ENCODE data around the gene AGXT. TPM values are rescaled to one million over a fixed set of nuclear protein-coding genes. Genes with fewer than 3 reads are reported as not detected.
"Not testable (repeated sequence)": the region's sequence is repeated elsewhere in the genome, so short reads cannot be mapped to it uniquely, and the experiment has no call there.

Gene AGXT
- total RNA-seq, 1 experiment from 2014 or later, result 0.16 TPM

DNA sequence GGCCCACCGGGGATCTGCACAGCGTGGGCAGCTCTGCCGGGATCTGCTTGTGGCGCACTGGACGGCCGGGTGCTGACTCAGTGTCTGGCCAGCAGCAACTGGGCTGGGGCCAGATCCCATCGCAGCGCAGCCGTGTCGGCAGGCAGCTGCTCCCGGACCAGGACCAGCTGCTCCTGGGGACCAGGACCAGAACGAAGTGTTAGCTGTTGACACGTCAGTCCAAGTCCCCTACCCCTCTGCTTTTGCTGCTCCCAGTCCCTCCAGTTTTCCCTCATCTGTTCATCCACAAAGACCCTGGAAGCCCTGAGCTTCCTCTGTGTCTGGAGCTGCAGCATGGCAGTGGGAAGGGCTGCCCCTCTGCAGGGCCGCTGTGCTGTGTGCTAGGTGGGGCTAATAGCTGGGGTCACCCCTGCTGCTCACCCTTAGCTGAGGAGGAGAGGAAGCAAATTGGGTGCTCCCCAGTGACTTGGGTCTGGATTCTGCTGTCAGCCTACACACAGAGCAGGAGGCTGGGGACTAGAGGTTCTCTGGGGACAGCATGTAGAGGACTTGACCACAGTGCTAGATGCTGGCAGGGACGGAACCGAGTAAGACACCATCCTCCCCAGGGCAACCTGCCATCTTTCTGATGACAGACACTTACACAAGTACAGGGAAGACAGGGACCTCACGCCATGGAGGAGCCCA is 31.7 kb upstream of the AGXT start:
- in situ Hi-C loops (cut with HindIII; ENCODE audit: low pct_unique_long_range_greater_than_20kb, low sequenced_read_pairs), result no loop called here
- no peak for DNase-seq (ENCODE audit: low read depth, low spot score)

DNA sequence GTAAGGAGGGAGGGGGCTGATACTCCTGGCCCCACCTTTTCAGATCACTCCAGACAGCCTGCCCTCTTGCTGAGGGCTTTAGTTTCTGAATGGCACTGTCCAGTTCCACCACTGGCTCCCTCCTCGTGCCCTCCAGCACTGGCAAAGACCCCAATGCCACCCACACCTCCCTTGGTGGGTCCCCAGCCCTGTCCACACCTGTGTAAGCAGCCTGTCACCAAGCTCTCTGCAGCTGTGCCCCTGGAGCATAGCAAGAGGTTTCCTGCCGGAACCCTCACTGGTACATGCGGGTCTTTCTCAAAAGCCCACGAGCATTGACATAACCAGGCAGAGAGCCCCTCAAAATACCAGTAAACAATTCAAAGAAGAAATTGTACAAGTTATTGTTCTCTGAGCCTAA is 31.0 kb upstream of the AGXT start:
- in situ Hi-C loops (cut with HindIII; ENCODE audit: low pct_unique_long_range_greater_than_20kb, low sequenced_read_pairs), result no loop called here

DNA sequence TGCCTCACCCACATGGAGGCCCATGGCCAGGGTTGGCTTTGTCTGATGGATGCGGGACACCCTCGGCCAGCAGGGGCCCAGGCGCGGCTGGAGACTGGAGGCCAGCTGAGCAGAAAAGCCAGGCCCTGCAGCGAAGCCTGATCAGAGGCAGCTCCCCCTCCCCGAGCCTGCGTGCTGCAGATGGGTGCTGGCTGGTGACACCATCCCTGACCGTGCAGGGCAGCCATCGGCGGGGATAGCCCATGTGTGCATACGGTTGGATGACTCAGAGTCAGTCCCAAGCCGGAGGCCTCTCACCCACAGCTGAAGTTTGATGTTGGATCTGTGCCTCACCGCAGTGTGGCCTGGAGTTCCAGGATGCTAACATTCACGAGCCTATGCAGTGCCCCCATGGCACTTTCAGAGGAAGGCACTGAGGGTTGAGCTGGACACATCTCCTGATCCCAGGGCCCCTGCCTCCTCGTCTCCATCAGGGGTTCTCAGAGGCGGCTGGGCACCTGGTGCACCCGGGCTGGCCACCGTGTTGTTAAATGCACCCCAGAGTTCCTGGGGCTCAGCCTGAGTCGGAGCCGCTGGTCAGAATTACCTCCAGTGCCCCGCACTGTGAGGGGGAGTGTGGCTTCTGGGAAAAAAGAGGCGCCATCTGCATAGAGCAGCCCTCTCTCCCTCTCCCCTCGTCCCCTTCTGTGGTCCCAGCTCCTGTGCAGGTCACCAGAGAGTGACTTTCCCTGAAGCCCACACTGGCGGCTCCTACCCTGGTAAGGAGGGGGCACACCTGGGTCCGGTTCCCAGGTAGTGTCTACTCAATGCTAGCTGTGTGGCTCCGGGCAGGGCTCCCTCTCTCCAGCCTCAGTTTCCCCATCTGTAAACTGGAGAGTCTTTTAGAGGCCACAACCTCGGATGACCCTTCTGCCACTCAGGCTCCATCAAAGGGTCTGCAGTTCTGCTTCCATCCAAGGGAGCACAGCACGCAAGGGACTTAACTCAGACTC is 29.2 kb upstream of the AGXT start:
- in situ Hi-C loops (cut with HindIII; ENCODE audit: low pct_unique_long_range_greater_than_20kb, low sequenced_read_pairs), result no loop called here
- DNase-seq (ENCODE audit: low read depth, low spot score), result peak; percentile 11

More for the DNA sequence above, 31.0 kb upstream of the AGXT start:
- DNase-seq (ENCODE audit: low read depth, low spot score), result no peak

DNA sequence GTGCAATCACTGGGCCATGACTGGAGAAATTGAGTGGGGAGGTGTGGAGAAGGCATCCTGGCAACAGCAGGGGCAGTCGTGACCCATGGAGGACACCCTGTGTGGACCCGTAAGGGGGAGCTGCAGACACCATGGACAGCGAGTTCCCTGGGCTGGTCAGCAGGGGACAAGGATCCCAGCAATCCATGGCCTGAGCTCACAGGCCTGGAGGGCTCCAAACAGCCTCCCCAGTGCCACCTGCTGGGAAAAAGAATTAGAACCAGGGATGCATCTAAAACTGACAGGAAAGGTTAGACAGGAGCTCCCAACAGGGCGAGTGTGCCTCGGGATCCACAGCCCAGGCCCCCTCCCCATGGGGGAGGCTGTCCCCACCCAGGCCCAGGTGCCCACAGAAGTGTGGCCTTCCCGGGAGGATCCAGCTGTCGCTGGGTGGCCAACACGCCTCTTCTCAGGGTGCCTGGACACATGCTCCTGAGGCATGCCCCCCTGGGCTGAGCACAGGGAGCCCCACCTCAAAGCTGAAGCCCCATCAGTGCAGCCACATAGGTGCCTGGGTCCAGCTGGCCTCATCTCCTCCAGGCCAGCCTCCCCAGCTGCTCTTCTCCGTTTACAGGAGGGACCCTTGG is 28.1 kb upstream of the AGXT start:
- peak; percentile 84 for DNase-seq (ENCODE audit: low read depth, low spot score)
- in situ Hi-C loops (cut with HindIII; ENCODE audit: low pct_unique_long_range_greater_than_20kb, low sequenced_read_pairs), result no loop called here

DNA sequence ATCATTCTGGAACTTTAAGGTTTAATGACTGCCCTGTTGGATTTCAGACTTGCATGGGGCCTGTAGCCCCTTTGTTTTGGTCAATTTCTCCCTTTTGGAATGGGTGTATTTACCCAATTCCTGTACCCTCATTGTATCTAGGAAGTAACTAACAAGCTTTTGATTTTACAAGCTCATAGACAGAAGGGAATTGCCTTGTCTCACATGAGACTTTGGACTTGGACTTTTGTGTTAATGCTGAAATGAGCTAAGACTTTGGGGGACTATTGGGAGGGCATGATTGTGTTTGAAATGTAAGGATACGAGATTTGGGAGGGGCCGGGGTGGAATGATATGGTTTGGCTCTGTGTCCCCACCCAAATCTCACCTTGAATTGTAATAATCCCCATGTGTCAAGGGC is 22.3 kb upstream of the AGXT start:
- in situ Hi-C loops (cut with HindIII; ENCODE audit: low pct_unique_long_range_greater_than_20kb, low sequenced_read_pairs); DNase-seq (ENCODE audit: low read depth, low spot score): not testable (repeated sequence)

DNA sequence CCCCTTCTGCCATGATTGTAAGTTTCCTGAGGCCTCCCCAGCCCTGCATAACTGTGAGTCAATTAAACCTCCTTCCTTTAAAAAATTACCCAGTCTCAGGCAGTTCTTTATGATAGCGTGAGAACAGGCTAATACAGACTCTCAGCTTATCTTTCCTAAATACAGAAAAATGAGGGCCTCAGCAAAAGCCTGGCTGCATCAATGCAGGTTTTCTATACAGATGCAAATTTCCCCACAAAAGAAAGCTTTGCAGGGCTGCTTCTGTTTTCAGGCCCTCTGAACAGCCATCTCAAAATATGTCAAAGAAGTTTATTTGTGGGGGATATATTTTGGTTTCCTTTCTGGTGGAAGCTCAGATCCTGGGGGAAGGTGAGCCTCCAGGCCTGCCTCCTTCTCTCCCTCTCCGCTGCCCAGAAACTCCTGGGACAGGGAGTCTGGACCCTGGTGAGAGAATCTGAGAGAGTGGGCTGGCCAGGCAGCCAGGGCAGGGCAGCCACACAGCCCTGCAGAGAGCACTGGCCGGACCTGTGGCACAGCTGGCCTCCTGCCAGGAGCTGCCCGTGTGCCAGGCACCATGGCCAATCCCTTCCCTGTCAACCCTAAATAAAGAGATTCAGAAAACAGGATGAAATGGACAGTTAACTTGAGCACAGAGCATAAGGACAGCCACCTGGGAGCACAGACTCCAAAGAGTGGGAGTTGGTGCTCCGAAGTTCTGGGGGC is 21.6 kb upstream of the AGXT start:
- DNase-seq (ENCODE audit: low read depth, low spot score), result no peak
- in situ Hi-C loops (cut with HindIII; ENCODE audit: low pct_unique_long_range_greater_than_20kb, low sequenced_read_pairs), result no loop called here

DNA sequence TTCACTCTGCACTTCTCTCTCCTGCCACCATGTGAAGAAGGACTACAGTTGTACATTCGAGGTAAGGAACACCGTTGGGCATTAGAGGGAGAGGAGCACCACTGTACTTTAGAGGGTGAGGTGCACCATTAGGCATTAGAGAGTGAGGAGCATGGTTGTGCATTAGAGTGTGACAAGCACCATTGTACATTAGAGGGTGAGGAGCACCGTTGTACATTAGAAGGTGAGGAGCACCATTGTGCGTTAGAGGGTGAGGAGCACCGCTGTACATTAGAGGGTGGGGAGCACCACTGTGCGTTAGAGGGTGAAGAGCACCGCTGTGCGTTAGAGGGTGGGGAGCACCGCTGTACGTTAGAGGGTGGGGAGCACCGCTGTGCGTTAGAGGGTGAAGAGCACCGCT is 20.8 kb upstream of the AGXT start:
- DNase-seq (ENCODE audit: low read depth, low spot score), result no peak
- in situ Hi-C loops (cut with HindIII; ENCODE audit: low pct_unique_long_range_greater_than_20kb, low sequenced_read_pairs), result no loop called here

DNA sequence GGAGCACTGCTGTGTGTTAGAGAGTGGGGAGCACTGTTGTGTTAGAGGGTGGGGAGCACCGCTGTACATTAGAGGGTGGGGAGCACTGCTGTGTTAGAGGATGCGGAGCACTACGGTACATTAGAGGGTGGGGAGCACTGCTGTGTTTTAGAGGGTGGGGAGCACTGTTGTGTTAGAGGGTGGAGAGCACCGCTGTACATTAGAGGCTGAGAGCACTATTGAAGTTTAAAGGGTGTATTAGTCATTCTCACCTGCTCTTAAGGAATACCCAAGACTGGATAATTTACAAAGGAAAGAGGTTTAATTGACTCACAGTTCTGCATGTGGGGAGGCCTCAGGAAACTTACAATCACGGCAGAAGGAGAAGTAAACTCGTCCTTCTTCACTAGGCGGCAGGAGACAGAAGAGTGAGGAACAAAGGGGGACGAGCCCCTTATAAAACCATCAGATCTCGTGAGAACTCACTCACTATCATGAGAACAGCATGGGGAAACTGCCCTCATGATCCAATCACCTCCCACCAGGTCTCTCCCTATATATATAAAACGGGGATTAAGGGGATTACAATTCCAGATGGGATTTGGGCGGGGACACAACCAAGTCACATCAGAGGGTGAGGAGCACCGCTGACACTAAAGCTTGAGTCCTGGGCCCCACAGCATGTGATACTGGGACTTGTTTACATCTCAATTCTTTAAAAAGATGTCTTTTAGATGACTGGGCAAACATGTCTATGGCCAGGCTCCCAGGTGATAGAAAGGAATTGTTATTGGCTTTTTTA is 19.5 kb upstream of the AGXT start:
- no peak for DNase-seq (ENCODE audit: low read depth, low spot score)
- in situ Hi-C loops (cut with HindIII; ENCODE audit: low pct_unique_long_range_greater_than_20kb, low sequenced_read_pairs), result no loop called here

DNA sequence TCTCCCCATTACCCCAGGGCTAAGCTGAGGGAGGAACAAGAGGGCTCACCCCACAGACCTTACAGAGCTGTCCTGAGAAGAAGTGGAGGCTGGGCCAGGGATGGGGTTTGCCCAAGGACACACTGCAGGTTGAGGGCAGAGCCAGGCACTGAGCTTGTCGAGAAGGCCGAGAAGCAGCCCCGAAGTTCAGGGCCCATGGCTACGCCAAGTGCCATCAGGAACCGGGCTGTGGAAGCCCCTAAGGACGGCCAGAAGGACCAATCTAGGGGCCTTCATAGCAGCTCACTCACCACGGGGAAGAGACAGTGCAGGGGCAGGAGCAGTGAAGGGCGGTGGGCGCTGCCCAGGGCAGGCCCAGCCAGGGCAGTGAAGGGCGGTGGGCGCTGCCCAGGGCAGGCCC is 18.6 kb upstream of the AGXT start:
- in situ Hi-C loops (cut with HindIII; ENCODE audit: low pct_unique_long_range_greater_than_20kb, low sequenced_read_pairs), result no loop called here
- no peak for DNase-seq (ENCODE audit: low read depth, low spot score)

DNA sequence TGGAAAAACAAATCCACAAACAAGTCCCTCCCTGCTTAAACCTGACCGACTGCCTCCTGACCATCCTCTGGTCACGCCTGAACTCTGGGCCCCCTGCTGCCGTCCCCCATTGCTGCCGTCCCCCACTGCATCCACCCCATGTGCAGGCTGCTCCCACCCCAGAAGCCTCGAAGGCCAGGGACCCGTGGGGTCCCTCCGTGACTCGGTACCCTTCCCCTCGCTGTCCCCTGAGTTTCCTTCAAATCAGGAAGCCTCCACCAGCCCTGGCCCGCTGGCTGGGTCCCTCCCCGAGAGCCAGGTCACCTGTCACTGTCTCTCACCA is 17.9 kb upstream of the AGXT start:
- in situ Hi-C loops (cut with HindIII; ENCODE audit: low pct_unique_long_range_greater_than_20kb, low sequenced_read_pairs), result no loop called here

DNA sequence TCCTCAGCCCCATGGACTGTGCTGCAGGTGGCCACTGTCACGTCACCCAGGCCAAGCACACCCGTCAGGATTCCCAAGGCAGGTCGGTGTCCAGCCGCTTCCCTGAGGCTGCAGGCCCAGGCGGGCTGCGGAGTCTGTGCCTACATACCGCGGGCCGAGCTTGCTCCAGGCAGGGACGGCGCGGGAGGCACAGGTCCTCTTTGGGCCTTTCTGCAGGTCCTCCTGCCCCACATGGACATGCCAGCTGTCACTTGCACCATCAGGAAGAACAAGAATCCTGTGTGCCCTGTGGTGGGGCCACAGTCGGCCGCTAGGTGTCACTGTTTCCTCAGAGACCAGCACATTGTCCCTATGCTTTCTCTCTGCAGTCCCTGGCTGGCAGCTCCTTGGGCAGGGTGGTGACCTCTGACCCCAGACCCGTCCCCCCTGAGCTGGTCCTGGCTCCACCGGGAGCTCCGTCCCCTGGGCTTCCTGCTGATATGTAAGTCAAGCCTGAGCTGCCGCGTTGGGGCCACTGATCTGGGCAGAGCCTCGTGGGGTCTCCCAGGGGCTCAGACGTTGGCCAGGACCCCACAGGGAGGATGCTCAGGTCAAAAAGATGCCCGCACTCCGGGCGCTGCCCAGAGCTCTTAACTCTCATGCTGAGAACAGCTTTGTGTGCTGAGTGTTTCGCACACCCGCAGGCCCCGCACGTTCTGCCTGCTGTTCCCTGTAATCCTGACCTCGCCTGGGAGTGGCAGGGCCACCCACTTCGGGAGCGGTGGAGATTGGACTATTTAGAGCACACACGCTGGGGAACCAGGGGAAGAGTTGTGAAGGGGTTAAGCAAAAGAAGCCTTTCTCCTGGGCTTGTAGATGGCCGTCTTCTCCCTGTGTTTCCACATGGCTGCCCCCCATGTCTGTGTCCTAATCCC is 17.3 kb upstream of the AGXT start:
- peak; percentile 75 for DNase-seq (ENCODE audit: low read depth, low spot score)
- in situ Hi-C loops (cut with HindIII; ENCODE audit: low pct_unique_long_range_greater_than_20kb, low sequenced_read_pairs), result no loop called here

More for the DNA sequence above, 17.9 kb upstream of the AGXT start:
- DNase-seq (ENCODE audit: low read depth, low spot score), result no peak

DNA sequence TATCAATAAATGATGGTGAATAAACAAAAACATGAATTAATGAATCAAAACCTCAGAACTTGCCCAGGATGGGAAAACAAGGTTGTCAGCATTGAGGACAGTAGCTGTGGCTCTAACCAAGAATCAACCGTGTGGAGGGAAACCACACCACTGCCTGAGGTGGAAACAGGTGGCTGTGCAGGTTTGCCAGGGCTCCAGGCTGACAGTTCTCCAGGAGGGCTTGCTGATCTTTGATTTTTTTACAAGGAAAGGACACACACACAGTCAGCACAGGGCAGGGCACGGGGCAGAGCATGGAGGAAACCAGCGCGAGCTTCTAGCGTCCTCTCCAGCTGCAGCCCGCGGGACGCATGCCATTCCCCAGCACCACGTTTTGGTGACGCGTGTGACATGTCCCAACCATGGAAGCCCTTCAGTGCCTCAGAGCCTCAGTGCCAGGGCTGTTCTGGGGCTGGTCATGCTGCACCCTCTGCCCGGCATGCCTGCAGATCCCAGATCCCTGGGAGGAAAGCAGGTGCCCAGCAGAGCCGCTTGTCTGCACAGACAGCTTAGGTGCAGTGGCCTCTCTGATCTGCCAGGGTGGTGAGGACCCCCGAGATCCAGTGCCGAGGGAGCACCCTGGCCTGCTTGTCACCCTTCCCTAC is 15.8 kb upstream of the AGXT start:
- in situ Hi-C loops (cut with HindIII; ENCODE audit: low pct_unique_long_range_greater_than_20kb, low sequenced_read_pairs), result no loop called here
- no peak for DNase-seq (ENCODE audit: low read depth, low spot score)

DNA sequence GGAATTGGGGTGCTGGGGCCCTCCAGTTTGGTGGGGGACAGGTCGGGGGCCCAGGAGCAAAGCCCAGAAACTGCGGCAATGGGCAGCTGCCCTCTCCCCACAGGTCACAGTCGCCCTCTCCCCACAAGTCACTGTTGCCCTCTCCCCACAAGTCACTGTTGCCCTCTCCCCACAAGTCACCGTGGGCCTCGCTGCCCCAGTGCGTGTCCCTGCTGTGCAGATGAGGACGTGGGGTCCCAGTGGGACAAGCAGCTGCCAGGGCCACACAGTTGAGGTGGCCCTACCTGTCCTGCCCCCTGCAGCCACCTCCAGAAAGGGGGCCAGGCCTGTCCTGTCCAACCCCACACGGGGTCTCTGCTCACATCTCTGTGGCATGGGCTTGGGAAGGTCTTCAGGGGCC is 13.0 kb upstream of the AGXT start:
- no peak for DNase-seq (ENCODE audit: low read depth, low spot score)
- in situ Hi-C loops (cut with HindIII; ENCODE audit: low pct_unique_long_range_greater_than_20kb, low sequenced_read_pairs), result no loop called here

DNA sequence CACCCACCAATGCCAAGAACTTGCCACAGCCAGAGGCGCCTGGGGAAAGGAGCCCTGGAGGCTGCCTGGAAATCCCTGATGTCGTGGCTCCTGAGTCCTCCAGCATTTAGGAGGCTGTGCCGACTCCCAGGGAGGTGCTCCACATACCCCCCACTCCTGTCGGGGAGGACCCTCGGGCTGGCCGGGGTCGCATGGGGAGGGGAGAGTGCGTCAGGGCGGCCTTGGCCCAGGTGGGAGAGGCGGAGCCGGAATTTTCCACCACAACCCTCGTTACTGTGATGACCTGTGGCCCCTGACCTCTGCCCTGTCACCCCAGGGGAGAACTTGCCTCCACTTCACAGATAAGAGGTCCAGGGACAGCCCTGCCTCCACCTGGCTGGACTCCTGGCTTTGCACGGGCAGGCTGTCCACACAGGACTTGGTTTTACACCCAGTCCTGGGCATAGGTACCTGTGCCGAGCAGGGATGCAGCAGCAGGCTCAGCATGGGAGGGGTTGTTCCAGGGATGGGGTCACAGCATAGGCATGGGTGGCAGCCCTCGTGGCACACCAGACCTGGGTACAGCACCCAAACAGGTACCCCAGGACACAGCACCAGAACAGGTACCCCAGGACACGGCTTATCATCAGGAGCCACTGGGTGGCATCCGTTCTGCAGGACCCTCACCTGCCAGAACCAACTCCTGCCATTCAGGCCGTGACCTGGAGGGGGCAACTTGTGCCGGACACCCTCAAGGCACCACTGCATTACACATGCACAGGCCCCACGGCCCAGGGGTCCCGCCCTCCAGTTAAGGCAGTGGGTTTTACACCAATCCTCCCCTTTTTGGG is 12.3 kb upstream of the AGXT start:
- in situ Hi-C loops (cut with HindIII; ENCODE audit: low pct_unique_long_range_greater_than_20kb, low sequenced_read_pairs), result no loop called here
- peak; percentile 31 for DNase-seq (ENCODE audit: low read depth, low spot score)

Measured in SK-MEL-5 (cell line).